NOMO-1 treated with DMSO at 0.1 percent for 48 hours (cell line): ENCODE results near the gene C1orf122.
A peak's percentile ranks its signal among the peaks of the same experiment; 100 is the strongest.

Experiments
- DNase-seq: peaks from one replicate; lab custom pipeline; 2025; ENCODE audit not compliant: unreplicated experiment; lab: John Stamatoyannopoulos, UW

C1orf122 gene

GRCh38 chr1:37797750-37798345 lies 9.7 kb upstream of the C1orf122 start:
- no peak for DNase-seq

GRCh38 chr1:37802439-37802838 lies 5.2 kb upstream of the C1orf122 start:
- no peak for DNase-seq

- DNase-seq = no peak
Measured at GRCh38 chr1:37807220-37807554, 403 bp upstream of the C1orf122 start.

GRCh38 chr1:37808369-37809319 lies 1.1 kb downstream of the C1orf122 start:
- DNase-seq = no peak

- no peak for DNase-seq
Measured at GRCh38 chr1:37809942-37810341, 2.4 kb downstream of the C1orf122 start.

- DNase-seq = peak; percentile 76
Measured at GRCh38 chr1:37811027-37811655, 3.6 kb downstream of the C1orf122 start.

- DNase-seq = no peak
Measured at GRCh38 chr1:37813529-37814145, 6.0 kb downstream of the C1orf122 start.

GRCh38 chr1:37814252-37814651 lies 6.7 kb downstream of the C1orf122 start:
- no peak for DNase-seq

- no peak for DNase-seq
Measured at GRCh38 chr1:37817481-37817880, 9.9 kb downstream of the C1orf122 start.

- DNase-seq = no peak
Measured at GRCh38 chr1:37821481-37821880, 13.9 kb downstream of the C1orf122 start.

GRCh38 chr1:37822906-37823815 lies 15.6 kb downstream of the C1orf122 start:
- DNase-seq = no peak

- no peak for DNase-seq
Measured at GRCh38 chr1:37824001-37824400, 16.4 kb downstream of the C1orf122 start.

GRCh38 chr1:37825506-37825905 lies 17.9 kb downstream of the C1orf122 start:
- peak; percentile 45 for DNase-seq

- no peak for DNase-seq
Measured at GRCh38 chr1:37828410-37829074, 21.0 kb downstream of the C1orf122 start.

- DNase-seq = no peak
Measured at GRCh38 chr1:37831109-37831508, 23.5 kb downstream of the C1orf122 start.

- no peak for DNase-seq
Measured at GRCh38 chr1:37831809-37832208, 24.2 kb downstream of the C1orf122 start.

GRCh38 chr1:37836788-37837187 lies 29.2 kb downstream of the C1orf122 start:
- no peak for DNase-seq

- no peak for DNase-seq
Measured at GRCh38 chr1:37839676-37840075, 32.1 kb downstream of the C1orf122 start.

- DNase-seq = no peak
Measured at GRCh38 chr1:37840711-37841110, 33.1 kb downstream of the C1orf122 start.

GRCh38 chr1:37841652-37842051 lies 34.1 kb downstream of the C1orf122 start:
- no peak for DNase-seq
